Measurements from ENCODE around the gene PCDH9. TPM values are rescaled to one million over a fixed set of nuclear protein-coding genes. Genes with fewer than 3 reads are reported as not detected.

The PCDH9 gene
- total and polyA plus RNA-seq, 2 of the 13 experiments (the other 11 are each of a cell fraction or from before 2014, with no cell fraction given), result 0.09 TPM; not detected in 1

DNA sequence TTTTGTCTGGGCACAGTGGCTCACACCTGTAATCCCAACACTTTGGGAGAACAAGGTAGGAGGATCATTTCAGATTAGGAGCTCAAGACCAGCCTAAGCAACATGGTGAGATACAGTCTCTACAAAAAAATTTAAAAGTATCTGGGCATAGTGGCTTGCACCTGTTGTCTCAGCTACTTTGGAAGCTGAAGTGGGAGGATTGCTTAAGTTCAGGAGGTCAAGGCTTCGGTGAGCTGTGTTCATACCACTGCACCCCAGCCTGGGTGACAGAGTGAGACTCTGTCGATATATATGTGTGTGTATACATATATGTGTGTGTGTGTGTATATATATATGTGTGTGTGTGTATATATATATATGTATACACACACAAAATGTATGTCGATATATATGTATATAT lies 833.0 kb downstream of the PCDH9 start:
- 1% methylated on average over 3 of the region's 3 CpGs for WGBS (ENCODE audit: low lambda C conversion rate)
- CTCF ChIA-PET (ENCODE audit: low intra/inter-chr PET ratio, low total read pairs), result no interaction called here
- BruUV-seq (replicated peaks), result no TSS peak

More for the DNA sequence above, 833.0 kb downstream of the PCDH9 start:
- no peak overlapping the region for H3K27ac ChIP-seq (ENCODE audit: extremely low read length, insufficient read depth, low read length)
- in situ Hi-C loops (cut with HindIII; ENCODE audit: extremely low pct_ligation_motif_present, low pct_unique_long_range_greater_than_20kb), result no loop called here
- POLR2A ChIA-PET, result no interaction called here
- H3K9ac ChIP-seq (ENCODE audit: insufficient read depth, low read depth, low read length), result no peak overlapping the region
- H3K27me3 ChIP-seq (ENCODE audit: control insufficient read depth in 1 of 2, insufficient read depth in 2 of 2, low read length in 2 of 2), result no peaks in the 10 kb centered on the region
- DNase-seq (ENCODE audit: low spot score), result no peak
- no peak overlapping the region for H3K4me2 ChIP-seq (ENCODE audit: low read depth, low read length)
- H4K20me1 ChIP-seq (ENCODE audit: insufficient read depth, low read length), result no peaks in the 10 kb centered on the region
- no peak for FAIRE-seq
- H3K4me3 ChIP-seq (replicated peaks in 1 of 3; ENCODE audit: insufficient read depth in 1 of 3, low read depth in 2 of 3, low read length in 3 of 3), result no peak overlapping the region
- intact Hi-C loops (cut with micrococcal nuclease; ENCODE audit: unreplicated experiment), result no loop called here
- TF ChIP-seq, protein P1, sequence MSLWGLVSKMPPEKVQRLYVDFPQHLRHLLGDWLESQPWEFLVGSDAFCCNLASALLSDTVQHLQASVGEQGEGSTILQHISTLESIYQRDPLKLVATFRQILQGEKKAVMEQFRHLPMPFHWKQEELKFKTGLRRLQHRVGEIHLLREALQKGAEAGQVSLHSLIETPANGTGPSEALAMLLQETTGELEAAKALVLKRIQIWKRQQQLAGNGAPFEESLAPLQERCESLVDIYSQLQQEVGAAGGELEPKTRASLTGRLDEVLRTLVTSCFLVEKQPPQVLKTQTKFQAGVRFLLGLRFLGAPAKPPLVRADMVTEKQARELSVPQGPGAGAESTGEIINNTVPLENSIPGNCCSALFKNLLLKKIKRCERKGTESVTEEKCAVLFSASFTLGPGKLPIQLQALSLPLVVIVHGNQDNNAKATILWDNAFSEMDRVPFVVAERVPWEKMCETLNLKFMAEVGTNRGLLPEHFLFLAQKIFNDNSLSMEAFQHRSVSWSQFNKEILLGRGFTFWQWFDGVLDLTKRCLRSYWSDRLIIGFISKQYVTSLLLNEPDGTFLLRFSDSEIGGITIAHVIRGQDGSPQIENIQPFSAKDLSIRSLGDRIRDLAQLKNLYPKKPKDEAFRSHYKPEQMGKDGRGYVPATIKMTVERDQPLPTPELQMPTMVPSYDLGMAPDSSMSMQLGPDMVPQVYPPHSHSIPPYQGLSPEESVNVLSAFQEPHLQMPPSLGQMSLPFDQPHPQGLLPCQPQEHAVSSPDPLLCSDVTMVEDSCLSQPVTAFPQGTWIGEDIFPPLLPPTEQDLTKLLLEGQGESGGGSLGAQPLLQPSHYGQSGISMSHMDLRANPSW (CRISPR knock-in tag; IDR thresholded peaks at IDR 0.05; ENCODE audit: borderline replicate concordance), result no peak
- TF ChIP-seq, protein P2, sequence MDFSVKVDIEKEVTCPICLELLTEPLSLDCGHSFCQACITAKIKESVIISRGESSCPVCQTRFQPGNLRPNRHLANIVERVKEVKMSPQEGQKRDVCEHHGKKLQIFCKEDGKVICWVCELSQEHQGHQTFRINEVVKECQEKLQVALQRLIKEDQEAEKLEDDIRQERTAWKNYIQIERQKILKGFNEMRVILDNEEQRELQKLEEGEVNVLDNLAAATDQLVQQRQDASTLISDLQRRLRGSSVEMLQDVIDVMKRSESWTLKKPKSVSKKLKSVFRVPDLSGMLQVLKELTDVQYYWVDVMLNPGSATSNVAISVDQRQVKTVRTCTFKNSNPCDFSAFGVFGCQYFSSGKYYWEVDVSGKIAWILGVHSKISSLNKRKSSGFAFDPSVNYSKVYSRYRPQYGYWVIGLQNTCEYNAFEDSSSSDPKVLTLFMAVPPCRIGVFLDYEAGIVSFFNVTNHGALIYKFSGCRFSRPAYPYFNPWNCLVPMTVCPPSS (IDR thresholded peaks at IDR 0.05), result no peak
- TF ChIP-seq FOXA3 (CRISPR knock-in tag; IDR thresholded peaks at IDR 0.05), result no peak
- TF ChIP-seq, protein P3, sequence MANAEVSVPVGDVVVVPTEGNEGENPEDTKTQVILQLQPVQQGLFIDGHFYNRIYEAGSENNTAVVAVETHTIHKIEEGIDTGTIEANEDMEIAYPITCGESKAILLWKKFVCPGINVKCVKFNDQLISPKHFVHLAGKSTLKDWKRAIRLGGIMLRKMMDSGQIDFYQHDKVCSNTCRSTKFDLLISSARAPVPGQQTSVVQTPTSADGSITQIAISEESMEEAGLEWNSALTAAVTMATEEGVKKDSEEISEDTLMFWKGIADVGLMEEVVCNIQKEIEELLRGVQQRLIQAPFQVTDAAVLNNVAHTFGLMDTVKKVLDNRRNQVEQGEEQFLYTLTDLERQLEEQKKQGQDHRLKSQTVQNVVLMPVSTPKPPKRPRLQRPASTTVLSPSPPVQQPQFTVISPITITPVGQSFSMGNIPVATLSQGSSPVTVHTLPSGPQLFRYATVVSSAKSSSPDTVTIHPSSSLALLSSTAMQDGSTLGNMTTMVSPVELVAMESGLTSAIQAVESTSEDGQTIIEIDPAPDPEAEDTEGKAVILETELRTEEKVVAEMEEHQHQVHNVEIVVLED (CRISPR knock-in tag; IDR thresholded peaks at IDR 0.05; ENCODE audit: borderline replicate concordance), result no peak
- TF ChIP-seq TOPORS (CRISPR knock-in tag; IDR thresholded peaks at IDR 0.05), result no peak
- no peak for TF ChIP-seq ZNF614 (CRISPR knock-in tag; IDR thresholded peaks at IDR 0.05; ENCODE audit: borderline replicate concordance)
- no peak for TF ChIP-seq ZNF282 (IDR thresholded peaks at IDR 0.05; ENCODE audit: partially characterized antibody)
- no peak for TF ChIP-seq HDAC1 (CRISPR knock-in tag; IDR thresholded peaks at IDR 0.05)
- no peak for TF ChIP-seq CHD4 (IDR thresholded peaks at IDR 0.05; ENCODE audit: borderline replicate concordance, low read length)
- TF ChIP-seq, protein P4, sequence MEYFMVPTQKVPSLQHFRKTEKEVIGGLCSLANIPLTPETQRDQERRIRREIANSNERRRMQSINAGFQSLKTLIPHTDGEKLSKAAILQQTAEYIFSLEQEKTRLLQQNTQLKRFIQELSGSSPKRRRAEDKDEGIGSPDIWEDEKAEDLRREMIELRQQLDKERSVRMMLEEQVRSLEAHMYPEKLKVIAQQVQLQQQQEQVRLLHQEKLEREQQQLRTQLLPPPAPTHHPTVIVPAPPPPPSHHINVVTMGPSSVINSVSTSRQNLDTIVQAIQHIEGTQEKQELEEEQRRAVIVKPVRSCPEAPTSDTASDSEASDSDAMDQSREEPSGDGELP (IDR thresholded peaks at IDR 0.05; ENCODE audit: borderline replicate concordance, low read depth), result no peak
- TF ChIP-seq, protein P5, sequence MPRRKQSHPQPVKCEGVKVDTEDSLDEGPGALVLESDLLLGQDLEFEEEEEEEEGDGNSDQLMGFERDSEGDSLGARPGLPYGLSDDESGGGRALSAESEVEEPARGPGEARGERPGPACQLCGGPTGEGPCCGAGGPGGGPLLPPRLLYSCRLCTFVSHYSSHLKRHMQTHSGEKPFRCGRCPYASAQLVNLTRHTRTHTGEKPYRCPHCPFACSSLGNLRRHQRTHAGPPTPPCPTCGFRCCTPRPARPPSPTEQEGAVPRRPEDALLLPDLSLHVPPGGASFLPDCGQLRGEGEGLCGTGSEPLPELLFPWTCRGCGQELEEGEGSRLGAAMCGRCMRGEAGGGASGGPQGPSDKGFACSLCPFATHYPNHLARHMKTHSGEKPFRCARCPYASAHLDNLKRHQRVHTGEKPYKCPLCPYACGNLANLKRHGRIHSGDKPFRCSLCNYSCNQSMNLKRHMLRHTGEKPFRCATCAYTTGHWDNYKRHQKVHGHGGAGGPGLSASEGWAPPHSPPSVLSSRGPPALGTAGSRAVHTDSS (CRISPR knock-in tag; conservative IDR thresholded peaks at IDR 0.05), result no peak
- no peak for TF ChIP-seq SP5 (CRISPR knock-in tag; IDR thresholded peaks at IDR 0.05; ENCODE audit: borderline replicate concordance, low read depth)
- no peak for TF ChIP-seq POLR2G (IDR thresholded peaks at IDR 0.05; ENCODE audit: low read depth, low read length)
- TF ChIP-seq, protein P6, sequence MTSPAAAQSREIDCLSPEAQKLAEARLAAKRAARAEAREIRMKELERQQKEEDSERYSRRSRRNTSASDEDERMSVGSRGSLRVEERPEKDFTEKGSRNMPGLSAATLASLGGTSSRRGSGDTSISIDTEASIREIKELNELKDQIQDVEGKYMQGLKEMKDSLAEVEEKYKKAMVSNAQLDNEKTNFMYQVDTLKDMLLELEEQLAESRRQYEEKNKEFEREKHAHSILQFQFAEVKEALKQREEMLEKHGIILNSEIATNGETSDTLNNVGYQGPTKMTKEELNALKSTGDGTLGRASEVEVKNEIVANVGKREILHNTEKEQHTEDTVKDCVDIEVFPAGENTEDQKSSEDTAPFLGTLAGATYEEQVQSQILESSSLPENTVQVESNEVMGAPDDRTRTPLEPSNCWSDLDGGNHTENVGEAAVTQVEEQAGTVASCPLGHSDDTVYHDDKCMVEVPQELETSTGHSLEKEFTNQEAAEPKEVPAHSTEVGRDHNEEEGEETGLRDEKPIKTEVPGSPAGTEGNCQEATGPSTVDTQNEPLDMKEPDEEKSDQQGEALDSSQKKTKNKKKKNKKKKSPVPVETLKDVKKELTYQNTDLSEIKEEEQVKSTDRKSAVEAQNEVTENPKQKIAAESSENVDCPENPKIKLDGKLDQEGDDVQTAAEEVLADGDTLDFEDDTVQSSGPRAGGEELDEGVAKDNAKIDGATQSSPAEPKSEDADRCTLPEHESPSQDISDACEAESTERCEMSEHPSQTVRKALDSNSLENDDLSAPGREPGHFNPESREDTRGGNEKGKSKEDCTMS (CRISPR knock-in tag; conservative IDR thresholded peaks at IDR 0.05), result no peak
- no peaks in the 10 kb centered on the region for H3K4me1 ChIP-seq (ENCODE audit: insufficient read depth, low read length)
- no peaks in the 10 kb centered on the region for H3K36me3 ChIP-seq (replicated peaks in 1 of 2; ENCODE audit: control insufficient read depth in 1 of 2, insufficient read depth in 2 of 2, low read length in 2 of 2)
- ATAC-seq, result no peak
- H3K79me2 ChIP-seq (ENCODE audit: insufficient read depth, low read length), result no peaks in the 10 kb centered on the region
- no peaks in the 10 kb centered on the region for H3K9me3 ChIP-seq (ENCODE audit: low read length)
- no peak overlapping the region for H2AFZ ChIP-seq (ENCODE audit: low read length)
